ENCODE results near the gene ACVR2B.

DNA sequence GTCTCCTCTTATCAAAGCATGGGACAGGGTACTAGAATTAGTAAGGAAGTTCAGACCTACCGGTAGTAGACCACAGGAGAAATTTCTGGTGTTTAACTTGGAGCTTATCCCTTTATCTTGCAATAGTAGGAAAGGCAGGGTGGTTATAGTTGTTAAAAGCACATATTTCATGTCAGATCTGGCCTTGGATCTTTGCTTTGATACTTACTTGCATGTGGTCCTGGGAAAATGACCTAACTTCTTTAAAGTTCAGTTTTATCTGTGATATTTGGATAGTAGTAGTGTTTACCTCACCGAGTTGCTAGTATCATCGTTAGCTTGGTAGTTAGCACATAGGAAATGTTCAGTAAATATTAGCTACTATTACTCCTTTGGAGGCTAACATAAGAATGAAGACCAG lies 57.9 kb downstream of the ACVR2B start:
- TF ChIP-seq YY1 (IDR thresholded peaks at IDR 0.05; ENCODE audit: low read depth) (no peak), CEBPB (IDR thresholded peaks at IDR 0.05) (no peak), TCF12 (IDR thresholded peaks at IDR 0.05; ENCODE audit: low read depth) (no peak), FOXM1 (IDR thresholded peaks at IDR 0.05; ENCODE audit: borderline replicate concordance, low read depth) (no peak), RAD21 (IDR thresholded peaks at IDR 0.05; ENCODE audit: low read depth) (no peak)
- TF ChIP-seq, protein P1, sequence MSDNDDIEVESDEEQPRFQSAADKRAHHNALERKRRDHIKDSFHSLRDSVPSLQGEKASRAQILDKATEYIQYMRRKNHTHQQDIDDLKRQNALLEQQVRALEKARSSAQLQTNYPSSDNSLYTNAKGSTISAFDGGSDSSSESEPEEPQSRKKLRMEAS (IDR thresholded peaks at IDR 0.05) = no peak
